HUES48 (cell line): ENCODE results near the gene FOSB.

Experiments used
- H3K27ac ChIP-seq: one replicate; pipeline ENCODE4 v1.7.0; 2013; ENCODE audit warnings: low read depth, low read length, inconsistent platforms
- H3K27me3 ChIP-seq: 2 replicates; pipeline ENCODE4 v1.6.1; 2013; ENCODE audit warnings: mild to moderate bottlenecking, low read length; ENCODE audit not compliant: control insufficient read depth, insufficient read depth
- H3K36me3 ChIP-seq: 2 replicates; pipeline ENCODE4 v1.6.1; 2013; ENCODE audit warnings: low read length; ENCODE audit not compliant: control insufficient read depth, insufficient read depth
- H3K4me1 ChIP-seq: 2 replicates; pipeline ENCODE4 v1.6.1; 2013; ENCODE audit warnings: mild to moderate bottlenecking, low read length; ENCODE audit not compliant: control insufficient read depth, insufficient read depth
- H3K4me3 ChIP-seq: 2 replicates; pipeline ENCODE4 v1.5.1; 2013; ENCODE audit warnings: mild to moderate bottlenecking, low read depth, low read length
- H3K9ac ChIP-seq: 2 replicates; pipeline ENCODE4 v1.6.1; 2013; ENCODE audit warnings: mild to moderate bottlenecking, low read depth, low read length, moderate library complexity
- H3K9me3 ChIP-seq: 2 replicates; pipeline ENCODE4 v1.6.1; 2013; ENCODE audit warnings: low read length; ENCODE audit not compliant: control insufficient read depth, insufficient read depth

Gene FOSB

GRCh38 chr19:45517238-45517637 lies 49.4 kb downstream of the FOSB start:
- Histone ChIP-seq H3K9ac (no peak overlapping the region), H3K9me3 (no peaks in the 10 kb centered on the region), H3K4me1 (no peaks in the 10 kb centered on the region), H3K36me3 (peaks cover 51% of the 10 kb centered on the region), H3K27me3 (no peaks in the 10 kb centered on the region), H3K4me3 (no peak overlapping the region), H3K27ac (no peak overlapping the region)

GRCh38 chr19:45517641-45518468 lies 50.1 kb downstream of the FOSB start:
- Histone ChIP-seq H3K9me3 (no peaks in the 10 kb centered on the region), H3K4me1 (no peaks in the 10 kb centered on the region), H3K4me3 (no peak overlapping the region), H3K27me3 (no peaks in the 10 kb centered on the region), H3K27ac (no peak overlapping the region), H3K36me3 (peaks cover 54% of the 10 kb centered on the region), H3K9ac (no peak overlapping the region)

GRCh38 chr19:45518469-45518826 lies 50.7 kb downstream of the FOSB start:
- Histone ChIP-seq H3K27ac (no peak overlapping the region), H3K4me1 (no peaks in the 10 kb centered on the region), H3K9me3 (no peaks in the 10 kb centered on the region), H3K4me3 (no peak overlapping the region), H3K36me3 (peaks cover 53% of the 10 kb centered on the region), H3K27me3 (no peaks in the 10 kb centered on the region), H3K9ac (no peak overlapping the region)

GRCh38 chr19:45522010-45522941 lies 54.5 kb downstream of the FOSB start:
- Histone ChIP-seq H3K27me3 (no peaks in the 10 kb centered on the region), H3K4me1 (no peaks in the 10 kb centered on the region), H3K9me3 (no peaks in the 10 kb centered on the region), H3K36me3 (peaks cover 75% of the 10 kb centered on the region), H3K9ac (no peak overlapping the region), H3K4me3 (no peak overlapping the region), H3K27ac (no peak overlapping the region)

GRCh38 chr19:45523642-45524256 lies 56.0 kb downstream of the FOSB start:
- Histone ChIP-seq H3K4me1 (peaks cover 7% of the 10 kb centered on the region), H3K4me3 (no peak overlapping the region), H3K27me3 (no peaks in the 10 kb centered on the region), H3K27ac (no peak overlapping the region), H3K9me3 (no peaks in the 10 kb centered on the region), H3K9ac (no peak overlapping the region), H3K36me3 (peaks cover 67% of the 10 kb centered on the region)

- H3K27ac ChIP-seq = no peak overlapping the region
Observed at GRCh38 chr19:45524575-45525129, 56.9 kb downstream of the FOSB start.

More at GRCh38 chr19:45524575-45525129, 56.9 kb downstream of the FOSB start:
- Histone ChIP-seq H3K9me3 (no peaks in the 10 kb centered on the region), H3K27me3 (peaks cover 2% of the 10 kb centered on the region; the same call in 1 of the 2 replicates), H3K4me1 (peaks cover 13% of the 10 kb centered on the region), H3K4me3 (no peak overlapping the region), H3K9ac (no peak overlapping the region), H3K36me3 (peaks cover 63% of the 10 kb centered on the region)
